ENCODE results near the gene CTBP2. TPM values are rescaled to one million over a fixed set of nuclear protein-coding genes. Genes with fewer than 3 reads are reported as not detected.
"Not testable (repeated sequence)": the region's sequence is repeated elsewhere in the genome, so short reads cannot be mapped to it uniquely, and the experiment has no call there.

Gene CTBP2
- total and polyA plus RNA-seq, 4 donors: 3.4 to 59.2 (median 5.5) TPM

DNA sequence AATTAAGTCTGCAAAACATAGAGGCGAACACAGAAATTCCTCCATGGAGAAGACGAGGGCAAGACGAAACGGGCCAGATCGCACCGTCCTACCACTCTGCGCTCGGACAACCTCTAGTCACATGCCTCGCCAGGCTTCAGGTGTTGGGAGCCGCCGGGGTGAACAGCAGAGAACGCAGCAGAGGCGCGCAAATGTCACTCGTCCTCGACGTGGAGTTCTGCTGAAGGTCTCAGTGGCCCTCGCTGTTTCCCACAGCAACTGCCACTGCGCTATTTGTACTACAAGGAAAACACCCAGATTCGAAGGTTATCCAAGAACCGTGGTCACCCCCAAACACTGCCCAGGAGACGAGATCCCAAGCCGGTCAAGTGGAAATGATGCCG, 9.2 kb downstream of the CTBP2 start:
- WGBS: 88% methylated on average over 24 of the region's 24 CpGs
- Histone ChIP-seq H3K4me3 (ENCODE audit: low read depth in 1 of 3, low read length in 3 of 3) (no peak overlapping the region), H3K4me1 (ENCODE audit: control insufficient read depth in 4 of 4, insufficient read depth in 4 of 4, low read length in 3 of 4) (peaks cover 0 to 33% (median 2%) of the 10 kb centered on the region in 4 donors), H3K36me3 (ENCODE audit: control insufficient read depth in 4 of 4, insufficient read depth in 3 of 4, low read depth in 1 of 4, low read length in 3 of 4) (no peaks in the 10 kb centered on the region), H3K27ac (ENCODE audit: low read depth in 1 of 2, low read length in 2 of 2) (no peak overlapping the region), H3K9ac (ENCODE audit: low read depth in 1 of 2, low read length in 2 of 2) (no peak overlapping the region), H3K27me3 (ENCODE audit: control insufficient read depth in 4 of 4, insufficient read depth in 4 of 4, low read length in 3 of 4) (peaks cover 0 to 12% (median 4%) of the 10 kb centered on the region in 4 donors), H3K9me3 (ENCODE audit: control insufficient read depth in 4 of 4, low read length in 3 of 4) (no peaks in the 10 kb centered on the region)
- DNase-seq (ENCODE audit: low spot score): no peak
- TF ChIP-seq FOXA1 (IDR thresholded peaks at IDR 0.05): no peak
- TF ChIP-seq YY1 (IDR thresholded peaks at IDR 0.05): no peak
- TF ChIP-seq EGR1 (IDR thresholded peaks at IDR 0.05; ENCODE audit: low read depth in 2 of 2): no peak
- TF ChIP-seq, protein P1, sequence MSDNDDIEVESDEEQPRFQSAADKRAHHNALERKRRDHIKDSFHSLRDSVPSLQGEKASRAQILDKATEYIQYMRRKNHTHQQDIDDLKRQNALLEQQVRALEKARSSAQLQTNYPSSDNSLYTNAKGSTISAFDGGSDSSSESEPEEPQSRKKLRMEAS (IDR thresholded peaks at IDR 0.05): no peak
- no peak for TF ChIP-seq NR2F2 (IDR thresholded peaks at IDR 0.05)
- no peak for TF ChIP-seq TAF1 (conservative IDR thresholded peaks at IDR 0.05)
- TF ChIP-seq RXRA (IDR thresholded peaks at IDR 0.05): no peak
- no peak for TF ChIP-seq SP1 (IDR thresholded peaks at IDR 0.05)

DNA sequence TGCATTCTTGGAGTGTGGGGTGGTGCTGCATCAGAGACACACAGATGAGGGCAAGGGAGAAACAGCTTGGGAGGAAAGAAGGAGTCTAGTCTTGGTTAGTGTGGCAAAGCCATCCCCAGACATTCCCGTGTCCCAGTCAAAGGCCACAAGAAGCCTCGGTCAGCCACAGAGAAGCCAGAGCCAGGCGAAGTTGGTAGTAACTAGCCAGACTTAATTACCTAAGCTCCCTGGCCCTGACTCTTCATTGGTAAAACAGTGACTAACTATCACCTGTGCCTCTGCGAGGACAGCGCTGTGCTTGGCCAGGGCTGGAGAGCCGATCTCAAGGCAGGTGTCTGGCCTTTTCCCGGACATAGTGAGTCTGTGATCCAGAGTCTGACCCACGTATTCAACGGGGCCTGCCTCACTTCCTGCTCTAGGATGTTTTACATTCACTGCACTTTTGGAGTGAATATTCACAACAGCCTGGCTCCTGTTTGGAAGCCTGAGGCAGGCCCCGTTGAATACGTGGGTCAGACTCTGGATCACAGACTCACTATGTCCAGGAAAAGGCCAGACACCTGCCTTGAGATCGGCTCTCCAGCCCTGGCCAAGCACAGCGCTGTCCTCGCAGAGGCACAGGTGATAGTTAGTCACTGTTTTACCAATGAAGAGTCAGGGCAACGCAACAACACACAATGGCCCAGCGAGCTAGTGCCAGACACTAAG, 9.8 kb downstream of the CTBP2 start:
- not testable (repeated sequence) for H3K27ac ChIP-seq (ENCODE audit: low read depth in 1 of 2, low read length in 2 of 2); H3K9me3 ChIP-seq (ENCODE audit: control insufficient read depth in 4 of 4, low read length in 3 of 4); DNase-seq (ENCODE audit: low spot score); H3K4me3 ChIP-seq (ENCODE audit: low read depth in 1 of 3, low read length in 3 of 3); H3K9ac ChIP-seq (ENCODE audit: low read depth in 1 of 2, low read length in 2 of 2); H3K36me3 ChIP-seq (ENCODE audit: control insufficient read depth in 4 of 4, insufficient read depth in 3 of 4, low read depth in 1 of 4, low read length in 3 of 4)
- Histone ChIP-seq H3K27me3 (ENCODE audit: control insufficient read depth in 4 of 4, insufficient read depth in 4 of 4, low read length in 3 of 4) (peaks cover 0 to 11% (median 4%) of the 10 kb centered on the region in 4 donors), H3K4me1 (ENCODE audit: control insufficient read depth in 4 of 4, insufficient read depth in 4 of 4, low read length in 3 of 4) (peaks cover 0 to 31% (median 2%) of the 10 kb centered on the region in 4 donors)
- 70% methylated on average over 16 of the region's 16 CpGs for WGBS

DNA sequence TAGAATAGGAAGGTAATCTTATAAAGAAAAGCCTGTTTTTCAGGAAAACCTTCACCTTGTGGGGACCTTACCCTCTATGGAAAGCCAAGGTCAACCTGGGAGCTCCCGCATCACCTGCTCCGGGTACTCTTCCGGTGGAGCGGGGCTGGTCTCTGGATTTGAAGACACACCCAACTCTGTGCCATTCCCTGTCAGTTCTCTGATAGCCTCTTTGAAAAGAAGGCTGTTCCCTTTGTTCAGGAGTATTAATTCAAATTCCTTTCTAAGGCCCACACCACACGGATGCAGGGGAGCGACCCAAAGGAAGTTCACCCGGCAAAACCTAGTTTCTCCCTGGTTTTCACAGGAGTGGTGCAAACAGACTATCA, 10.7 kb downstream of the CTBP2 start:
- H3K9me3 ChIP-seq (ENCODE audit: control insufficient read depth in 4 of 4, low read length in 3 of 4): no peaks in the 10 kb centered on the region
- no peaks in the 10 kb centered on the region for H3K36me3 ChIP-seq (ENCODE audit: control insufficient read depth in 4 of 4, insufficient read depth in 3 of 4, low read depth in 1 of 4, low read length in 3 of 4)
- 76% methylated on average over 7 of the region's 7 CpGs for WGBS
- no peak for DNase-seq (ENCODE audit: low spot score)
- H3K9ac ChIP-seq (ENCODE audit: low read depth in 1 of 2, low read length in 2 of 2): no peak overlapping the region
- TF ChIP-seq NR2F2 (IDR thresholded peaks at IDR 0.05): no peak
- TF ChIP-seq, protein P2, sequence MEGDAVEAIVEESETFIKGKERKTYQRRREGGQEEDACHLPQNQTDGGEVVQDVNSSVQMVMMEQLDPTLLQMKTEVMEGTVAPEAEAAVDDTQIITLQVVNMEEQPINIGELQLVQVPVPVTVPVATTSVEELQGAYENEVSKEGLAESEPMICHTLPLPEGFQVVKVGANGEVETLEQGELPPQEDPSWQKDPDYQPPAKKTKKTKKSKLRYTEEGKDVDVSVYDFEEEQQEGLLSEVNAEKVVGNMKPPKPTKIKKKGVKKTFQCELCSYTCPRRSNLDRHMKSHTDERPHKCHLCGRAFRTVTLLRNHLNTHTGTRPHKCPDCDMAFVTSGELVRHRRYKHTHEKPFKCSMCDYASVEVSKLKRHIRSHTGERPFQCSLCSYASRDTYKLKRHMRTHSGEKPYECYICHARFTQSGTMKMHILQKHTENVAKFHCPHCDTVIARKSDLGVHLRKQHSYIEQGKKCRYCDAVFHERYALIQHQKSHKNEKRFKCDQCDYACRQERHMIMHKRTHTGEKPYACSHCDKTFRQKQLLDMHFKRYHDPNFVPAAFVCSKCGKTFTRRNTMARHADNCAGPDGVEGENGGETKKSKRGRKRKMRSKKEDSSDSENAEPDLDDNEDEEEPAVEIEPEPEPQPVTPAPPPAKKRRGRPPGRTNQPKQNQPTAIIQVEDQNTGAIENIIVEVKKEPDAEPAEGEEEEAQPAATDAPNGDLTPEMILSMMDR (IDR thresholded peaks at IDR 0.05; ENCODE audit: low read depth, low read length, missing input control): no peak
- TF ChIP-seq, protein P3, sequence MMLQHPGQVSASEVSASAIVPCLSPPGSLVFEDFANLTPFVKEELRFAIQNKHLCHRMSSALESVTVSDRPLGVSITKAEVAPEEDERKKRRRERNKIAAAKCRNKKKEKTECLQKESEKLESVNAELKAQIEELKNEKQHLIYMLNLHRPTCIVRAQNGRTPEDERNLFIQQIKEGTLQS (IDR thresholded peaks at IDR 0.05): no peak
- no peak for TF ChIP-seq FOXA1 (IDR thresholded peaks at IDR 0.05)
- TF ChIP-seq, protein P1 (IDR thresholded peaks at IDR 0.05): no peak
- TF ChIP-seq RXRA (IDR thresholded peaks at IDR 0.05): no peak
- no peak for TF ChIP-seq HNF4G (IDR thresholded peaks at IDR 0.05)
- no peak for TF ChIP-seq RAD21 (IDR thresholded peaks at IDR 0.05)
- TF ChIP-seq GABPA (IDR thresholded peaks at IDR 0.05 in 1 of 2, conservative IDR thresholded peaks at IDR 0.05 in 1 of 2): no peak
- TF ChIP-seq, protein P4, sequence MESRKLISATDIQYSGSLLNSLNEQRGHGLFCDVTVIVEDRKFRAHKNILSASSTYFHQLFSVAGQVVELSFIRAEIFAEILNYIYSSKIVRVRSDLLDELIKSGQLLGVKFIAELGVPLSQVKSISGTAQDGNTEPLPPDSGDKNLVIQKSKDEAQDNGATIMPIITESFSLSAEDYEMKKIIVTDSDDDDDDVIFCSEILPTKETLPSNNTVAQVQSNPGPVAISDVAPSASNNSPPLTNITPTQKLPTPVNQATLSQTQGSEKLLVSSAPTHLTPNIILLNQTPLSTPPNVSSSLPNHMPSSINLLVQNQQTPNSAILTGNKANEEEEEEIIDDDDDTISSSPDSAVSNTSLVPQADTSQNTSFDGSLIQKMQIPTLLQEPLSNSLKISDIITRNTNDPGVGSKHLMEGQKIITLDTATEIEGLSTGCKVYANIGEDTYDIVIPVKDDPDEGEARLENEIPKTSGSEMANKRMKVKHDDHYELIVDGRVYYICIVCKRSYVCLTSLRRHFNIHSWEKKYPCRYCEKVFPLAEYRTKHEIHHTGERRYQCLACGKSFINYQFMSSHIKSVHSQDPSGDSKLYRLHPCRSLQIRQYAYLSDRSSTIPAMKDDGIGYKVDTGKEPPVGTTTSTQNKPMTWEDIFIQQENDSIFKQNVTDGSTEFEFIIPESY (IDR thresholded peaks at IDR 0.05): no peak
- TF ChIP-seq, protein P5, sequence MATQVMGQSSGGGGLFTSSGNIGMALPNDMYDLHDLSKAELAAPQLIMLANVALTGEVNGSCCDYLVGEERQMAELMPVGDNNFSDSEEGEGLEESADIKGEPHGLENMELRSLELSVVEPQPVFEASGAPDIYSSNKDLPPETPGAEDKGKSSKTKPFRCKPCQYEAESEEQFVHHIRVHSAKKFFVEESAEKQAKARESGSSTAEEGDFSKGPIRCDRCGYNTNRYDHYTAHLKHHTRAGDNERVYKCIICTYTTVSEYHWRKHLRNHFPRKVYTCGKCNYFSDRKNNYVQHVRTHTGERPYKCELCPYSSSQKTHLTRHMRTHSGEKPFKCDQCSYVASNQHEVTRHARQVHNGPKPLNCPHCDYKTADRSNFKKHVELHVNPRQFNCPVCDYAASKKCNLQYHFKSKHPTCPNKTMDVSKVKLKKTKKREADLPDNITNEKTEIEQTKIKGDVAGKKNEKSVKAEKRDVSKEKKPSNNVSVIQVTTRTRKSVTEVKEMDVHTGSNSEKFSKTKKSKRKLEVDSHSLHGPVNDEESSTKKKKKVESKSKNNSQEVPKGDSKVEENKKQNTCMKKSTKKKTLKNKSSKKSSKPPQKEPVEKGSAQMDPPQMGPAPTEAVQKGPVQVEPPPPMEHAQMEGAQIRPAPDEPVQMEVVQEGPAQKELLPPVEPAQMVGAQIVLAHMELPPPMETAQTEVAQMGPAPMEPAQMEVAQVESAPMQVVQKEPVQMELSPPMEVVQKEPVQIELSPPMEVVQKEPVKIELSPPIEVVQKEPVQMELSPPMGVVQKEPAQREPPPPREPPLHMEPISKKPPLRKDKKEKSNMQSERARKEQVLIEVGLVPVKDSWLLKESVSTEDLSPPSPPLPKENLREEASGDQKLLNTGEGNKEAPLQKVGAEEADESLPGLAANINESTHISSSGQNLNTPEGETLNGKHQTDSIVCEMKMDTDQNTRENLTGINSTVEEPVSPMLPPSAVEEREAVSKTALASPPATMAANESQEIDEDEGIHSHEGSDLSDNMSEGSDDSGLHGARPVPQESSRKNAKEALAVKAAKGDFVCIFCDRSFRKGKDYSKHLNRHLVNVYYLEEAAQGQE (IDR thresholded peaks at IDR 0.05): no peak
- no peak for TF ChIP-seq TAF1 (conservative IDR thresholded peaks at IDR 0.05)
- TF ChIP-seq SP1 (IDR thresholded peaks at IDR 0.05): no peak
- TF ChIP-seq FOXA2 (IDR thresholded peaks at IDR 0.05): no peak
- TF ChIP-seq YY1 (IDR thresholded peaks at IDR 0.05): no peak
- H3K27me3 ChIP-seq (ENCODE audit: control insufficient read depth in 4 of 4, insufficient read depth in 4 of 4, low read length in 3 of 4): peaks cover 0 to 8% (median 4%) of the 10 kb centered on the region in 4 donors
- no peak overlapping the region for H3K27ac ChIP-seq (ENCODE audit: low read depth in 1 of 2, low read length in 2 of 2)
- no peak overlapping the region for H3K4me3 ChIP-seq (ENCODE audit: low read depth in 1 of 3, low read length in 3 of 3)
- H3K4me1 ChIP-seq (ENCODE audit: control insufficient read depth in 4 of 4, insufficient read depth in 4 of 4, low read length in 3 of 4): peaks cover 0 to 29% (median 2%) of the 10 kb centered on the region in 4 donors
